H1 (cell line): Measurements from ENCODE around the gene GABPB1. TPM values are rescaled to one million over a fixed set of nuclear protein-coding genes. Genes with fewer than 3 reads are reported as not detected.

Experiments
- CTCF ChIA-PET: fragments of 300-600 bp; sonication (Branson Sonifier 250); formaldehyde crosslinking; loops from one replicate; lab custom pipeline; 2021; ENCODE audit not compliant: partially characterized antibody; lab: Charles Lee
- POLR2A ChIA-PET: fragments of 300-600 bp; sonication (Branson Sonifier 250); formaldehyde crosslinking; loops from one replicate; lab custom pipeline; 2021; ENCODE audit warnings: inconsistent platforms; ENCODE audit not compliant: partially characterized antibody; lab: Charles Lee
- DNase-seq, 2 experiments: peaks; one replicate each; pipeline versions ENCODE4 v3.0.0 to v3.0.0-alpha.2; 2010 to 2022; ENCODE audit warnings: low spot score in 2 of 2, low read depth in 1 of 2, mixed read lengths in 1 of 2
- FAIRE-seq: peaks from 2 replicates; lab custom pipeline; 2011; peaks lifted over from hg19 to GRCh38; lab: Jason Lieb, UNC
- H2AFZ ChIP-seq: 2 replicates; pipeline ENCODE4 v1.8.1; 2012; ENCODE audit warnings: low read length, inconsistent platforms
- H2AK5ac ChIP-seq: 2 replicates; pipeline ENCODE4 v1.6.1; 2013; ENCODE audit warnings: low read depth, low read length
- H2BK120ac ChIP-seq: replicated peaks from 2 replicates; pipeline ENCODE3; 2013; ENCODE audit warnings: low read depth, low read length, inconsistent platforms
- H2BK12ac ChIP-seq: 2 replicates; pipeline ENCODE4 v1.6.1; 2013; ENCODE audit warnings: low read depth, low read length
- H2BK15ac ChIP-seq: 2 replicates; pipeline ENCODE4 v1.6.1; 2013; ENCODE audit warnings: low read length
- H2BK20ac ChIP-seq: 2 replicates; pipeline ENCODE4 v1.6.1; 2013; ENCODE audit warnings: low read length
- H2BK5ac ChIP-seq: 2 replicates; pipeline ENCODE4 v1.6.1; 2013; ENCODE audit warnings: low read depth, low read length
- H3K14ac ChIP-seq: 2 replicates; pipeline ENCODE4 v1.6.1; 2013; ENCODE audit warnings: inconsistent platforms; ENCODE audit not compliant: insufficient read length
- H3K18ac ChIP-seq: 2 replicates; pipeline ENCODE4 v1.6.1; 2013; ENCODE audit warnings: low read length; ENCODE audit errors: extremely low read depth
- H3K23ac ChIP-seq: 2 replicates; pipeline ENCODE4 v1.6.1; 2013; ENCODE audit warnings: inconsistent platforms; ENCODE audit not compliant: insufficient read length
- H3K23me2 ChIP-seq: 2 replicates; pipeline ENCODE4 v1.6.1; 2013; ENCODE audit warnings: low read depth, low read length
- H3K27ac ChIP-seq: 2 replicates; pipeline ENCODE4 v1.6.1; 2011; ENCODE audit warnings: low read depth, low read length, inconsistent platforms
- H3K27me3 ChIP-seq, 4 experiments: replicated peaks in 1 of 4; 1 replicate in 1 of 4; 2 replicates in 3 of 4; pipeline versions ENCODE4 v1.6.1 to v1.8.1; 2011 to 2013; ENCODE audit warnings: low read length in 3 of 4, mild to moderate bottlenecking in 3 of 4, inconsistent platforms in 2 of 4, mixed read lengths in 2 of 4, moderate library complexity in 1 of 4; ENCODE audit not compliant: control insufficient read depth in 3 of 4, insufficient read depth in 3 of 4; ENCODE audit errors: extremely low read depth in 1 of 4
- H3K36me3 ChIP-seq, 4 experiments: 2 replicates each; pipeline versions ENCODE4 v1.6.1 to v1.8.1; 2011 to 2013; ENCODE audit warnings: mild to moderate bottlenecking in 4 of 4, low read length in 3 of 4, moderate library complexity in 2 of 4, control low read depth in 1 of 4, inconsistent platforms in 1 of 4; ENCODE audit not compliant: insufficient read depth in 4 of 4, control insufficient read depth in 2 of 4
- H3K4ac ChIP-seq: replicated peaks from 2 replicates; pipeline ENCODE3; 2013; ENCODE audit warnings: low read length, low read depth, mixed read lengths, inconsistent platforms; ENCODE audit not compliant: insufficient read length
- H3K4me1 ChIP-seq, 4 experiments: replicated peaks in 1 of 4; 1 replicate in 1 of 4; 2 replicates in 3 of 4; pipeline versions ENCODE4 v1.6.1 to v1.8.1; 2011 to 2013; ENCODE audit warnings: low read length in 3 of 4, inconsistent platforms in 2 of 4, mixed read lengths in 1 of 4; ENCODE audit not compliant: insufficient read depth in 4 of 4, control insufficient read depth in 3 of 4
- H3K4me2 ChIP-seq, 2 experiments: 2 replicates each; pipeline versions ENCODE4 v1.6.1 to v1.8.1; 2011 to 2013; ENCODE audit warnings: low read depth in 2 of 2, low read length in 2 of 2, control low read depth in 1 of 2, inconsistent platforms in 1 of 2, mild to moderate bottlenecking in 1 of 2; ENCODE audit not compliant: insufficient read depth in 1 of 2
- H3K4me3 ChIP-seq, 4 experiments: fragments of 200-600, 300-600 bp in 1 of 4; sonication (generic), shearing (Covaris generic), sonication (Bioruptor Twin) in 1 of 4; 2 replicates each; pipeline versions ENCODE4 v1.5.1 to v1.8.1; 2011 to 2016; ENCODE audit warnings: low read length in 4 of 4, low read depth in 3 of 4, control low read depth in 2 of 4, inconsistent platforms in 2 of 4, mild to moderate bottlenecking in 2 of 4, mixed read lengths in 1 of 4, moderate library complexity in 1 of 4; ENCODE audit not compliant: insufficient read depth in 2 of 4; ENCODE audit errors: extremely low read depth in 1 of 4
- H3K56ac ChIP-seq: replicated peaks from 2 replicates; pipeline ENCODE3; 2013; ENCODE audit warnings: low read depth, mild to moderate bottlenecking, mixed read lengths, low read length, inconsistent platforms; ENCODE audit not compliant: insufficient read length
- H3K79me1 ChIP-seq: 2 replicates; pipeline ENCODE4 v1.6.1; 2013; ENCODE audit warnings: low read depth, low read length, control low read depth
- H3K79me2 ChIP-seq, 2 experiments: 2 replicates each; pipeline versions ENCODE4 v1.6.1 to v1.8.1; 2012 to 2013; ENCODE audit warnings: low read length in 2 of 2, mild to moderate bottlenecking in 2 of 2, inconsistent platforms in 1 of 2; ENCODE audit not compliant: insufficient read depth in 2 of 2, control insufficient read depth in 1 of 2
- H3K9ac ChIP-seq, 4 experiments: replicated peaks in 1 of 4; 1 replicate in 1 of 4; 2 replicates in 3 of 4; pipeline versions ENCODE4 v1.6.1 to v1.8.1; 2011 to 2013; ENCODE audit warnings: low read depth in 3 of 4, low read length in 3 of 4, control low read depth in 2 of 4, mild to moderate bottlenecking in 2 of 4, moderate library complexity in 2 of 4, inconsistent platforms in 1 of 4; ENCODE audit errors: extremely low read depth in 1 of 4
- H3K9me3 ChIP-seq, 2 experiments: 2 replicates each; pipeline versions ENCODE4 v1.6.1 to v1.8.1; 2012 to 2013; ENCODE audit warnings: mild to moderate bottlenecking in 2 of 2, moderate library complexity in 2 of 2, control low read depth in 1 of 2, inconsistent platforms in 1 of 2, low read depth in 1 of 2, low read length in 1 of 2, mixed read lengths in 1 of 2; ENCODE audit not compliant: insufficient read depth in 2 of 2
- H4K20me1 ChIP-seq, 2 experiments: replicated peaks in 1 of 2; 2 replicates each; pipeline versions ENCODE3 to v1.8.1; 2011 to 2013; ENCODE audit warnings: inconsistent platforms in 2 of 2, low read length in 2 of 2, mild to moderate bottlenecking in 1 of 2; ENCODE audit not compliant: insufficient read depth in 2 of 2, control insufficient read depth in 1 of 2
- H4K5ac ChIP-seq: 2 replicates; pipeline ENCODE4 v1.6.1; 2013; ENCODE audit warnings: low read length, low read depth, mixed read lengths, inconsistent platforms; ENCODE audit not compliant: insufficient read length
- H4K8ac ChIP-seq: 2 replicates; pipeline ENCODE4 v1.8.0; 2013; ENCODE audit warnings: mild to moderate bottlenecking, moderate library complexity, low read length, inconsistent platforms; ENCODE audit not compliant: insufficient read depth; ENCODE audit errors: extremely low read depth
- H4K91ac ChIP-seq: replicated peaks from 2 replicates; pipeline ENCODE3; 2013; ENCODE audit warnings: low read length, mixed read lengths, inconsistent platforms; ENCODE audit not compliant: insufficient read length
- CHD1 ChIP-seq: IDR thresholded peaks from 2 replicates; pipeline ENCODE4 v1.6.1; 2012; ENCODE audit warnings: low read depth, low read length, improper control_type of control experiment
- CHD2 ChIP-seq: IDR thresholded peaks from 2 replicates; pipeline ENCODE4 v1.6.1; 2012; ENCODE audit warnings: low read length, improper control_type of control experiment
- GTF2F1 ChIP-seq: IDR thresholded peaks from 2 replicates; pipeline ENCODE4 v1.6.1; 2012; ENCODE audit warnings: low read depth, low read length, improper control_type of control experiment, borderline replicate concordance
- HDAC2 ChIP-seq, 2 experiments: fragments of 300-600 bp in 1 of 2; sonication (generic) in 1 of 2; IDR thresholded peaks; 2 replicates each; pipeline ENCODE4 v1.6.1; 2011 to 2012; ENCODE audit warnings: low read depth in 2 of 2, low read length in 2 of 2, mild to moderate bottlenecking in 2 of 2, moderate library complexity in 2 of 2, borderline replicate concordance in 1 of 2, inconsistent platforms in 1 of 2
- KDM4A ChIP-seq: IDR thresholded peaks from one replicate; pipeline ENCODE4 v1.7.1; 2012; ENCODE audit warnings: low read depth, mild to moderate bottlenecking, moderate library complexity, low read length, inconsistent platforms; ENCODE audit not compliant: severe bottlenecking
- MAFK ChIP-seq: IDR thresholded peaks from 2 replicates; pipeline ENCODE4 v1.6.1; 2012; ENCODE audit warnings: low read depth, mild to moderate bottlenecking, improper control_type of control experiment, low read length
- POLR2AphosphoS5 ChIP-seq: IDR thresholded peaks from 2 replicates; pipeline ENCODE4 v1.6.1; 2011; ENCODE audit warnings: low read depth, low read length
- POU5F1 ChIP-seq: IDR thresholded peaks from 2 replicates; pipeline ENCODE4 v1.6.1; 2011; ENCODE audit warnings: low read depth, mild to moderate bottlenecking, low read length, moderate library complexity
- RBBP5 ChIP-seq: IDR thresholded peaks from 2 replicates; pipeline ENCODE4 v1.7.1; 2012; ENCODE audit warnings: low read depth, mild to moderate bottlenecking, inconsistent platforms, low read length, moderate library complexity, borderline replicate concordance
- SIN3A ChIP-seq, 2 experiments: IDR thresholded peaks in 1 of 2; conservative IDR thresholded peaks in 1 of 2; 2 replicates each; pipeline ENCODE4 v1.6.1; 2011 to 2012; ENCODE audit warnings: low read length in 2 of 2, improper control_type of control experiment in 1 of 2, low read depth in 1 of 2, mild to moderate bottlenecking in 1 of 2
- TEAD4 ChIP-seq: IDR thresholded peaks from 2 replicates; pipeline ENCODE4 v1.6.1; 2012; ENCODE audit warnings: low read depth, low read length, inconsistent platforms, mixed read lengths
- WGBS, 2 experiments: shearing (Covaris generic) in 1 of 2; methylation state at CpG; one replicate each; pipeline versions ENCODE4 v1.1.6 to v1.1.7; 2013 to 2015; ENCODE audit warnings: low lambda C conversion rate in 2 of 2, mixed read lengths in 2 of 2, inconsistent platforms in 1 of 2, low coverage in 1 of 2, missing lambda C conversion rate in 1 of 2; ENCODE audit not compliant: insufficient replicate concordance in 2 of 2, insufficient coverage in 1 of 2, insufficient read length in 1 of 2; ENCODE audit errors: extremely low coverage in 1 of 2, missing lambda C conversion rate in 1 of 2; 5-methylcytosine and 5-hydroxymethylcytosine counted together
- polyA plus RNA-seq, 7 experiments: library from polyadenylated mRNA; depleted of rRNA in 3 of 7; stranded (reverse) in 5 of 7; unstranded in 2 of 7; fragments of >200 nt in 5 of 7; fragments of 200-250 nt in 2 of 7; gene quantifications; 1 replicate in 5 of 7; 2 replicates in 1 of 7; 4 replicates in 1 of 7; pipeline versions ENCODE4 v1.2.1 to v1.2.3, GENCODE V29; 2011 to 2013; ENCODE audit warnings: missing spikeins in 2 of 7, mixed read lengths in 2 of 7
- total RNA-seq: library from RNA; stranded (reverse); fragmentation: NEBNext Ultra II Directional; extraction: Animal tissue kit (Norgen Biotek cat#: 25700); gene quantifications from 2 replicates; pipeline ENCODE4 v1.2.1, GENCODE V29; 2021
- TF ChIP-seq, protein P1 (sequence below): IDR thresholded peaks from 2 replicates; pipeline ENCODE4 v1.6.1; 2012; ENCODE audit warnings: low read length, inconsistent platforms

GABPB1 gene
- total and polyA plus RNA-seq, 2 of the 8 experiments (the other 6 are each of a cell fraction or from before 2014, with no cell fraction given) = 24.5 to 32.3 TPM

DNA sequence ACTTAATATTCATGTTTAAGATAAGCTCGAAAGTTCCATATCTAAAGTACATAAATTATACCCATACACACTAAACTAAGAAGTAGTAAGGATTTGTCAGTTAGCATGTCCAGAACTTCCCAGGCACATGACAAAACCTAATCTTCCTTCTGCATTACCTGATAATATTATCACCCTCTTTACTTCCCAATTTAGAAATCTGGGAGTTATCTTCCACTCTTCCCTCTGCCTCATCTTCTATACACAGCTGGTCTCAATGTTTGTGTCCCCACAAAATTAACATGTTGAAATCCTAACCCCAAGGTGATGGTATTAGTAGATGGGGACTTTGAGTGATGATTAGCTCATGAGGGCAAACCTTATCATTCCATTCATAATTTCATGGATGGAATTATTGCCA, 15.3 kb downstream of the GABPB1 start:
- Histone ChIP-seq H3K4me2 (no peak overlapping the region), H2AFZ (no peak overlapping the region), H4K5ac (no peak overlapping the region), H3K9me3 (no peaks in the 10 kb centered on the region), H2AK5ac (no peak overlapping the region), H3K56ac (no peak overlapping the region), H4K20me1 (peaks cover 0 to 1% of the 10 kb centered on the region in 2 experiments), H4K8ac (no peak overlapping the region), H3K4me3 (no peak overlapping the region), H3K27me3 (no peaks in the 10 kb centered on the region), H4K91ac (no peak overlapping the region), H2BK120ac (no peak overlapping the region), H3K18ac (no peak overlapping the region), H3K23me2 (no peaks in the 10 kb centered on the region), H3K79me1 (no peaks in the 10 kb centered on the region), H3K36me3 (no peaks in the 10 kb centered on the region), H3K4ac (no peak overlapping the region), H2BK5ac (no peak overlapping the region), H3K4me1 (no peaks in the 10 kb centered on the region), H3K9ac (no peak overlapping the region), H3K14ac (no peak overlapping the region), H3K27ac (no peak overlapping the region), H2BK12ac (no peak overlapping the region), H2BK20ac (no peak overlapping the region), H2BK15ac (no peak overlapping the region), H3K79me2 (peaks cover 0 to 20% of the 10 kb centered on the region in 2 experiments; a peak in 2 of 4 replicates), H3K23ac (no peak overlapping the region)
- no peak for DNase-seq
- ChIA-PET POLR2A (interaction anchor here (1.6 to 5.5 kb wide), 2 partner anchors 9 to 15 kb away, joined by 6 to 34 read pairs; partner anchors contain the start of gene GABPB1), CTCF (interaction anchor here (0.6 to 1.8 kb wide), 3 partner anchors 9 to 763 kb away, joined by 3 to 9 read pairs (median 3); no protein-coding TSS in a partner anchor)
- FAIRE-seq = no peak
- WGBS, 2 experiments = 92% methylated on average over 1 of the region's 1 CpG; no CpG with 5 or more reads in 1 of the 2 experiments
- no peak for TF ChIP-seq CHD2
- TF ChIP-seq CHD1 = no peak
- TF ChIP-seq MAFK = no peak
- no peak for TF ChIP-seq TEAD4
- TF ChIP-seq GTF2F1 = no peak
- no peak for TF ChIP-seq POLR2AphosphoS5
- no peak for TF ChIP-seq SIN3A (conservative IDR thresholded peaks at IDR 0.05 in 1 of 2, IDR thresholded peaks at IDR 0.05 in 1 of 2; ENCODE audit: low read depth in 1 of 2, low read length in 2 of 2)
- TF ChIP-seq, protein P1, sequence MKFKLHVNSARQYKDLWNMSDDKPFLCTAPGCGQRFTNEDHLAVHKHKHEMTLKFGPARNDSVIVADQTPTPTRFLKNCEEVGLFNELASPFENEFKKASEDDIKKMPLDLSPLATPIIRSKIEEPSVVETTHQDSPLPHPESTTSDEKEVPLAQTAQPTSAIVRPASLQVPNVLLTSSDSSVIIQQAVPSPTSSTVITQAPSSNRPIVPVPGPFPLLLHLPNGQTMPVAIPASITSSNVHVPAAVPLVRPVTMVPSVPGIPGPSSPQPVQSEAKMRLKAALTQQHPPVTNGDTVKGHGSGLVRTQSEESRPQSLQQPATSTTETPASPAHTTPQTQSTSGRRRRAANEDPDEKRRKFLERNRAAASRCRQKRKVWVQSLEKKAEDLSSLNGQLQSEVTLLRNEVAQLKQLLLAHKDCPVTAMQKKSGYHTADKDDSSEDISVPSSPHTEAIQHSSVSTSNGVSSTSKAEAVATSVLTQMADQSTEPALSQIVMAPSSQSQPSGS = no peak
- TF ChIP-seq KDM4A = no peak
- TF ChIP-seq RBBP5 = no peak
- TF ChIP-seq POU5F1 = no peak
- TF ChIP-seq HDAC2 (IDR thresholded peaks at IDR 0.05; ENCODE audit: borderline replicate concordance in 1 of 2, low read depth in 2 of 2, low read length in 2 of 2) = no peak
